SH-SY5Y (cell line): ENCODE results near the gene CLSTN1.

Experiments
- GATA2 ChIP-seq: IDR thresholded peaks from 2 replicates; pipeline ENCODE4 v1.6.1; 2011; ENCODE audit warnings: mild to moderate bottlenecking, low read depth, low read length
- GATA3 ChIP-seq: IDR thresholded peaks from 2 replicates; pipeline ENCODE4 v1.6.1; 2011; ENCODE audit warnings: low read depth, mild to moderate bottlenecking, low read length, moderate library complexity

DNA sequence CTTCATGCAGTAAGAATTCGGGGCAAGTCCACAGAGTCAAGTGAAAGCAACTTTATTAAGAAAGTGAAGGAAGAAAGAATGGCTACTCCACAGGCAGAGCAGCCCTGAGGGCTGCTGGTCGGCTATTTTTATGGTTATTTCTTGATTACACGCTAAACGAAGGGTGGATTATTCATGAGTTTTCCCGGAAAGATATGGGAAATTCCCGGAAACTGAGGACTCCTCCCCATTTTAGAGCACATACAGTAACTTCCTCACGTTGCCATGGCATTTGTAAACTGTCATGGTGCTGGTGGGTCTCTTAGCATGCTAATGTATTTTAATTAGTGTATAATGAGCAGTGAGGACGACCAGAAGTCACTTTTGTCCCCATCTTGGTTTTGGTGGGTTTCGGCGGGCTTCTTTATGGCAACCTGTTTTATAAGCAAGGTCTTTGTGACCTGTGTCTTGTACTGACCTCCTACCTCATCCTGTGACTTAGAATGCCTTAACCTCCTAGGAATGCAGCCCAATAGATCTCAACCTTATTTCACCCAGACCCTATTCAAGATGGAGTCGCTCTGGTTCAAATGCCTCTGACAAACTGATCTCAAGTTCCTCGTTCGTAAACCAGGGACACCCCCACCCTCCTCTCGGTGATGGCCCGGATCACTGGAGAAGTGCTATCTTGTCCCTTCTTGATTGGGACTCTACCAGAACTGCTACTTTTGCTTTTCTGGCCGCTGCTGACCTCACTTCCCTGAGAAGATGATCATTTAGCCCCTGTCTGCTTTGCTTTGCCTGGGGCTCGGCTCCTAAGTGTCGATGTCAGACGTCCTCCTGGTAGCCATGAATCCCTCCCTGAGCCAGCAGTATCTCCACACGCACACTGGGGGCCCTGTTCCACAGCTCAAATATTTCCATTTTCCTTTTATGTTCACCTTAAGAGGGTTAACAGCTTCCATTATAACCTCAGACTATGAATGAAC lies 48.8 kb downstream of the CLSTN1 start:
- no peak for TF ChIP-seq GATA2
- no peak for TF ChIP-seq GATA3
